DND-41 (cell line): ENCODE data around the gene CACUL1.

ENCODE experiments used
- CTCF ChIP-seq: IDR thresholded peaks from 2 replicates; pipeline ENCODE4 v1.5.1; 2012; ENCODE audit warnings: borderline replicate concordance, low read length, moderate library complexity, mild to moderate bottlenecking; ENCODE audit not compliant: poor library complexity, severe bottlenecking; ENCODE audit errors: extremely low read depth
- EZH2 ChIP-seq: IDR thresholded peaks from 3 replicates; pipeline ENCODE4 v1.6.1; 2012; ENCODE audit warnings: borderline replicate concordance, low read depth, mild to moderate bottlenecking, moderate library complexity, low read length, inconsistent platforms; ENCODE audit not compliant: severe bottlenecking

- TF ChIP-seq CTCF (no peak), EZH2 (no peak)
Observed at GRCh38 chr10:118767297-118768040, 12.7 kb upstream of the CACUL1 start.
